Keratinocyte (primary cell): ENCODE measurements around the gene FTO. TPM values are rescaled to one million over a fixed set of nuclear protein-coding genes. Genes with fewer than 3 reads are reported as not detected.

Experiments used
- DNase-seq: peaks from one replicate; pipeline ENCODE4 v3.0.0-alpha.2; 2011; ENCODE audit warnings: low read depth, missing footprints, low spot score
- FAIRE-seq: peaks from 2 replicates; lab custom pipeline; 2011; peaks lifted over from hg19 to GRCh38; lab: Jason Lieb, UNC
- H2AFZ ChIP-seq: 2 replicates; pipeline ENCODE4 v1.6.0; 2012; ENCODE audit warnings: low read length, control low read depth, inconsistent platforms; ENCODE audit not compliant: control insufficient read depth
- H3K27ac ChIP-seq: 2 replicates; pipeline ENCODE4 v1.5.1; 2011; ENCODE audit warnings: low read length; ENCODE audit not compliant: control insufficient read depth, insufficient read depth
- H3K27me3 ChIP-seq: 3 replicates; pipeline ENCODE4 v1.6.0; 2011; ENCODE audit warnings: low read length; ENCODE audit not compliant: control insufficient read depth, insufficient read depth; ENCODE audit errors: extremely low read depth
- H3K36me3 ChIP-seq, 2 experiments: 2 replicates in 1 of 2; 3 replicates in 1 of 2; pipeline ENCODE4 v1.5.1; 2011; ENCODE audit warnings: low read length in 2 of 2, mild to moderate bottlenecking in 1 of 2; ENCODE audit not compliant: control insufficient read depth in 2 of 2, insufficient read depth in 2 of 2; ENCODE audit errors: extremely low read depth in 1 of 2
- H3K4me1 ChIP-seq: 3 replicates; pipeline ENCODE4 v1.5.1; 2011; ENCODE audit warnings: low read length; ENCODE audit not compliant: control insufficient read depth, insufficient read depth; ENCODE audit errors: extremely low read depth
- H3K4me2 ChIP-seq: 3 replicates; pipeline ENCODE4 v1.6.0; 2011; ENCODE audit warnings: low read depth, low read length; ENCODE audit not compliant: control insufficient read depth, insufficient read depth; ENCODE audit errors: extremely low read depth
- H3K4me3 ChIP-seq, 3 experiments: fragments of 200-600 bp in 1 of 3; sonication (generic) in 1 of 3; 2 replicates in 2 of 3; 3 replicates in 1 of 3; pipeline ENCODE4 v1.5.1; 2011 to 2016; ENCODE audit warnings: low read length in 3 of 3, mild to moderate bottlenecking in 3 of 3, control low read depth in 2 of 3, inconsistent platforms in 1 of 3, low read depth in 1 of 3, mixed read lengths in 1 of 3, mixed run types in 1 of 3, moderate library complexity in 1 of 3; ENCODE audit not compliant: control insufficient read depth in 2 of 3, insufficient read depth in 2 of 3; ENCODE audit errors: extremely low read depth in 1 of 3
- H3K79me2 ChIP-seq: 2 replicates; pipeline ENCODE4 v1.6.0; 2012; ENCODE audit warnings: low read length; ENCODE audit not compliant: control insufficient read depth, insufficient read depth
- H3K9ac ChIP-seq: 3 replicates; pipeline ENCODE4 v1.6.0; 2011; ENCODE audit warnings: low read length; ENCODE audit not compliant: control insufficient read depth, insufficient read depth; ENCODE audit errors: extremely low read depth
- H3K9me1 ChIP-seq: 3 replicates; pipeline ENCODE4 v1.6.0; 2011; ENCODE audit warnings: low read length; ENCODE audit not compliant: control insufficient read depth, insufficient read depth; ENCODE audit errors: extremely low read depth
- H3K9me3 ChIP-seq: 2 replicates; pipeline ENCODE4 v1.5.1; 2012; ENCODE audit warnings: low read depth, low read length; ENCODE audit not compliant: control insufficient read depth
- H4K20me1 ChIP-seq: 3 replicates; pipeline ENCODE4 v1.6.0; 2011; ENCODE audit warnings: low read length; ENCODE audit not compliant: control insufficient read depth, insufficient read depth; ENCODE audit errors: extremely low read depth
- EZH2 ChIP-seq: IDR thresholded peaks from one replicate; pipeline ENCODE4 v1.6.1; 2012; ENCODE audit warnings: inconsistent platforms, mild to moderate bottlenecking, low read length, moderate library complexity
- dilution Hi-C: fragments of 300-500 bp; cut with MboI; formaldehyde crosslinking; loops from one replicate; pipeline ENCODE4 v1.7.0; 2020; ENCODE audit warnings: low sequenced_read_pairs; ENCODE audit not compliant: extremely low pct_ligation_motif_present
- polyA plus RNA-seq, 5 experiments: library from polyadenylated mRNA; depleted of rRNA in 3 of 5; stranded (reverse) in 3 of 5; stranded (forward) in 1 of 5; unstranded in 1 of 5; fragments of >200 nt; gene quantifications; 1 replicate in 1 of 5; 2 replicates in 3 of 5; 3 replicates in 1 of 5; pipeline versions ENCODE4 v1.2.1 to v1.2.3, GENCODE V29; 2011 to 2012; ENCODE audit warnings: missing spikeins in 2 of 5, low read depth in 1 of 5, low replicate concordance in 1 of 5
- TF ChIP-seq, protein P1 (sequence below), 3 experiments: IDR thresholded peaks in 1 of 3; conservative IDR thresholded peaks in 1 of 3; optimal IDR thresholded peaks in 1 of 3; 2 replicates in 2 of 3; 3 replicates in 1 of 3; pipeline versions ENCODE3 to v1.5.1; 2011; ENCODE audit warnings: low read length in 3 of 3, mild to moderate bottlenecking in 3 of 3, moderate library complexity in 2 of 3, control low read depth in 1 of 3, inconsistent platforms in 1 of 3; ENCODE audit not compliant: insufficient read depth in 2 of 3; ENCODE audit errors: extremely low read depth in 1 of 3

Gene FTO
- polyA plus RNA-seq, 1 donor (not counting 4 experiments of a cell fraction or from before 2014, with no cell fraction given) = 56.4 TPM

DNA sequence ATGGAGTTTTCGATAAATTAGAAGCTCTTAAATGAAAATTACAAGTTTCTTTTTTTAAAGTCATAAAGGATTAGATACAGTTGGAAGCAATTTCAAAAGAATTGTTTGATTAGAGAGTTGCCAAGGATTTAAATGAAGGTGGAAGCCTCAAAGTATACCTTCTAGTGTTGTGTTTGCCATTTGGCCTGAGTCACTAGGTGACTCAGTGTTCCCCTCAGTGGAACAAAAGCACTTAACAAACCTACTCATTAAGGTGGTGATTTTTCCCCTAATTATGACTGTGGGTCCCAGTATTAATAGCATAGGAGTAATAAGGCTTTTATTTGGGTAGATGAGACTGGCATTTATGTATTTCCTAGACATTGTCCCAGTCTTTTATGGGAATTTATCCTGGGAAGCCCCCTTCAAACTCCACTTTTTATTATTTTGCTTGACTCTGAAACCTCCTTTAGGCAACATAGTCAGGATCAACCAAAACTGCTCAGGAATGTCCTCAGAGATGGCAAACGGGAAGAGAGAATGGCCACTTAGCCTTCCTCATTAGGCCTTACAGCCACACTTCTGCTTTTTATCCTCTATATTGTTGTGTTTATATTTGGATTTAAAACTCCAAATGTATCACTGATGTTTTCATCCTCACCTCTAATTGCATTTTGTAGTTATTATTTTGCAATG, 161.0 kb downstream of the FTO start:
- peaks cover 2% of the 10 kb centered on the region for H3K79me2 ChIP-seq
- H3K9me1 ChIP-seq = no peaks in the 10 kb centered on the region
- H3K4me3 ChIP-seq = no peak overlapping the region
- FAIRE-seq (peak; percentile 80), DNase-seq (peak; percentile 26)
- no peaks in the 10 kb centered on the region for H3K27me3 ChIP-seq
- H3K27ac ChIP-seq = peak overlapping the region; percentile 82
- H3K4me1 ChIP-seq = peaks cover 22% of the 10 kb centered on the region
- H2AFZ ChIP-seq = no peak overlapping the region
- peak overlapping the region; percentile 46 for H3K9ac ChIP-seq
- dilution Hi-C loops = no loop called here
- H4K20me1 ChIP-seq = no peaks in the 10 kb centered on the region
- no peaks in the 10 kb centered on the region for H3K9me3 ChIP-seq
- no peaks in the 10 kb centered on the region for H3K36me3 ChIP-seq
- H3K4me2 ChIP-seq = peak overlapping the region; percentile 36
- TF ChIP-seq, protein P1, sequence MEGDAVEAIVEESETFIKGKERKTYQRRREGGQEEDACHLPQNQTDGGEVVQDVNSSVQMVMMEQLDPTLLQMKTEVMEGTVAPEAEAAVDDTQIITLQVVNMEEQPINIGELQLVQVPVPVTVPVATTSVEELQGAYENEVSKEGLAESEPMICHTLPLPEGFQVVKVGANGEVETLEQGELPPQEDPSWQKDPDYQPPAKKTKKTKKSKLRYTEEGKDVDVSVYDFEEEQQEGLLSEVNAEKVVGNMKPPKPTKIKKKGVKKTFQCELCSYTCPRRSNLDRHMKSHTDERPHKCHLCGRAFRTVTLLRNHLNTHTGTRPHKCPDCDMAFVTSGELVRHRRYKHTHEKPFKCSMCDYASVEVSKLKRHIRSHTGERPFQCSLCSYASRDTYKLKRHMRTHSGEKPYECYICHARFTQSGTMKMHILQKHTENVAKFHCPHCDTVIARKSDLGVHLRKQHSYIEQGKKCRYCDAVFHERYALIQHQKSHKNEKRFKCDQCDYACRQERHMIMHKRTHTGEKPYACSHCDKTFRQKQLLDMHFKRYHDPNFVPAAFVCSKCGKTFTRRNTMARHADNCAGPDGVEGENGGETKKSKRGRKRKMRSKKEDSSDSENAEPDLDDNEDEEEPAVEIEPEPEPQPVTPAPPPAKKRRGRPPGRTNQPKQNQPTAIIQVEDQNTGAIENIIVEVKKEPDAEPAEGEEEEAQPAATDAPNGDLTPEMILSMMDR (optimal IDR thresholded peaks at IDR 0.05 in 1 of 3, IDR thresholded peaks at IDR 0.05 in 1 of 3, conservative IDR thresholded peaks at IDR 0.05 in 1 of 3; ENCODE audit: extremely low read depth in 1 of 3, insufficient read depth in 2 of 3, low read length in 3 of 3) = no peak
- TF ChIP-seq EZH2 = no peak

DNA sequence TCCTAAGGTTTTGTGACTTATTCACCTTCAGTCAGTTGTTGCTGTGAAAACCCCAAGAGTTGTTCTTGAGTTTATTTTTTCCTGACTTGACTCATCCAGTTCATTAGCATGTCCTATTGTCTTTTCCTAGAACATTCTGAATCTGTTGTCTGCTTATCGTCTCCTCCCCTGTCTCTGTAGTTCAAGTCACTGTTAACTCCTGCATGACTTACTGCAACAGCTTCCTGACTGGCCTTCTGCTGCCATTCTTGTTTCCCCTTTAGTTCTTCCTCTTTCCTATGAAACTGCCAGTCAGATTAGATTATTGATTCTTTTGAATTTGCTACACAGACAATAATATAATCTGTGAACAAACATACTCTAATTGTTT, 161.5 kb downstream of the FTO start:
- no peaks in the 10 kb centered on the region for H3K9me3 ChIP-seq
- peak overlapping the region; percentile 46 for H3K9ac ChIP-seq
- DNase-seq = peak; percentile 25
- dilution Hi-C loops = no loop called here
- peaks cover 22% of the 10 kb centered on the region for H3K4me1 ChIP-seq
- no peak overlapping the region for H3K4me3 ChIP-seq
- peak; percentile 86 for FAIRE-seq
- H3K27ac ChIP-seq = peak overlapping the region; percentile 82
- H3K9me1 ChIP-seq = no peaks in the 10 kb centered on the region
- H3K79me2 ChIP-seq = peaks cover 2% of the 10 kb centered on the region
- peak overlapping the region; percentile 40 for H3K4me2 ChIP-seq
- TF ChIP-seq, protein P1 (optimal IDR thresholded peaks at IDR 0.05 in 1 of 3, IDR thresholded peaks at IDR 0.05 in 1 of 3, conservative IDR thresholded peaks at IDR 0.05 in 1 of 3; ENCODE audit: extremely low read depth in 1 of 3, insufficient read depth in 2 of 3, low read length in 3 of 3) = no peak
- TF ChIP-seq EZH2 = no peak
- no peak overlapping the region for H2AFZ ChIP-seq
- no peaks in the 10 kb centered on the region for H3K27me3 ChIP-seq
- no peaks in the 10 kb centered on the region for H3K36me3 ChIP-seq
- H4K20me1 ChIP-seq = no peaks in the 10 kb centered on the region
